Testis (tissue), 3 donors: Measurements from ENCODE around the gene GLI2. TPM values are rescaled to one million over a fixed set of nuclear protein-coding genes. Genes with fewer than 3 reads are reported as not detected.
A peak's percentile ranks its signal among the peaks of the same experiment; 100 is the strongest.

Experiments used
- DNase-seq: peaks from one replicate; pipeline ENCODE4 v3.0.0-alpha.2; 2019
- H3K27ac ChIP-seq, 2 donors: fragments of 200-600 bp; sonication (generic); one replicate each; pipeline ENCODE4 v1.5.1; 2019
- H3K27me3 ChIP-seq: fragments of 200-600 bp; sonication (generic); one replicate; pipeline ENCODE4 v1.5.1; 2019
- H3K36me3 ChIP-seq: fragments of 200-600 bp; sonication (generic); one replicate; pipeline ENCODE4 v1.5.1; 2017; ENCODE audit warnings: low read depth; ENCODE audit errors: missing control alignments
- H3K4me1 ChIP-seq: fragments of 200-600 bp; sonication (generic); one replicate; pipeline ENCODE4 v1.5.1; 2019
- H3K4me3 ChIP-seq, 2 donors: fragments of 200-600 bp; sonication (generic); one replicate each; pipeline ENCODE4 v1.5.1; 2017 to 2019
- H3K9me3 ChIP-seq: fragments of 200-600 bp; sonication (generic); one replicate; pipeline ENCODE4 v1.5.1; 2017
- POLR2A ChIP-seq: fragments of 450-650 bp; IDR thresholded peaks from one replicate; pipeline ENCODE4 v1.6.1; 2017; ENCODE audit warnings: antibody characterized with exemption, mild to moderate bottlenecking, moderate library complexity
- WGBS, 2 donors: methylation state at CpG; one replicate each; pipeline ENCODE4 v1.1.5; 2018; 5-methylcytosine and 5-hydroxymethylcytosine counted together
- intact Hi-C: fragments of 100-400 bp; cut with DNase I; formaldehyde crosslinking; loops from one replicate; pipeline ENCODE4 v1.15.1; 2023; ENCODE audit warnings: low total_unique reads
- polyA plus RNA-seq: library from polyadenylated mRNA; stranded (reverse); fragments of 350-450 nt; fragmentation: Illumina TruSeq; extraction: RNeasy Lipid Tissue Mini Kit (QIAGEN cat#74804); gene quantifications from one replicate; pipeline ENCODE4 v1.2.3, GENCODE V29; 2014; ENCODE audit warnings: low read depth, low replicate concordance; ENCODE audit not compliant: insufficient read depth
- total RNA-seq, 2 donors: library from RNA; depleted of rRNA; stranded (reverse); fragments of >200 nt; gene quantifications; one replicate each; pipeline ENCODE4 v1.2.3, GENCODE V29; 2016
- TF ChIP-seq, protein P1 (sequence below), 3 experiments: fragments of 450-650 bp in 2 of 3; fragments of 200-600 bp in 1 of 3; sonication (generic) in 1 of 3; IDR thresholded peaks; one replicate each; pipeline ENCODE4 v1.5.1; 2016 to 2019; ENCODE audit warnings: antibody characterized with exemption in 3 of 3, mild to moderate bottlenecking in 2 of 3, moderate library complexity in 1 of 3

GLI2 gene
- total and polyA plus RNA-seq, 3 donors from 2014 or later: 5.1 to 21.4 (median 16.5) TPM

DNA sequence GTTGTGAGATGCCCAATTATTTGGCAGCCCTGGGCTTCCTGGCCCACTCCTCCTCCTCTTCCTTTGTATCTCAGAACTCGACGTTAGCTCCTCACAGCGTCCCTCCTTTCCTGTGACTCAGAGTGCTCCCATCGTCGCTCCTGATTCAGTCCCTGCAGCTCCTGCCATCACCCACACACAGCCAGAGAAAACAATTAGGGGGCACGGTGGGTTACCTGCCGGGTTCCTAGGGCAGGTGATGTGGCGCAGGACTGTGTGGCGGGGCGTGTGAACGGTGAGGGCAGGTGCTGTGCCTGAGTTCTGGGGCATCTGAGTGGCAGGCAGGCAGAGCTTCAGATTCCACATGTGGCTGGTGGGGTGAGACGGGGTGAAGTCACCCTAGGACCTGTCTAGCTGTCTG, 42.6 kb downstream of the GLI2 start:
- H3K27ac ChIP-seq: no peak overlapping the region
- H3K9me3 ChIP-seq: no peaks in the 10 kb centered on the region
- no peaks in the 10 kb centered on the region for H3K36me3 ChIP-seq
- no peak for DNase-seq
- 71 to 79% methylated on average over 9 to 12 of the region's 12 CpGs for WGBS, 2 donors
- intact Hi-C loops: no loop called here
- H3K27me3 ChIP-seq: no peaks in the 10 kb centered on the region
- no peak overlapping the region for H3K4me3 ChIP-seq
- H3K4me1 ChIP-seq: peaks cover 23% of the 10 kb centered on the region
- TF ChIP-seq POLR2A: no peak
- TF ChIP-seq, protein P1, sequence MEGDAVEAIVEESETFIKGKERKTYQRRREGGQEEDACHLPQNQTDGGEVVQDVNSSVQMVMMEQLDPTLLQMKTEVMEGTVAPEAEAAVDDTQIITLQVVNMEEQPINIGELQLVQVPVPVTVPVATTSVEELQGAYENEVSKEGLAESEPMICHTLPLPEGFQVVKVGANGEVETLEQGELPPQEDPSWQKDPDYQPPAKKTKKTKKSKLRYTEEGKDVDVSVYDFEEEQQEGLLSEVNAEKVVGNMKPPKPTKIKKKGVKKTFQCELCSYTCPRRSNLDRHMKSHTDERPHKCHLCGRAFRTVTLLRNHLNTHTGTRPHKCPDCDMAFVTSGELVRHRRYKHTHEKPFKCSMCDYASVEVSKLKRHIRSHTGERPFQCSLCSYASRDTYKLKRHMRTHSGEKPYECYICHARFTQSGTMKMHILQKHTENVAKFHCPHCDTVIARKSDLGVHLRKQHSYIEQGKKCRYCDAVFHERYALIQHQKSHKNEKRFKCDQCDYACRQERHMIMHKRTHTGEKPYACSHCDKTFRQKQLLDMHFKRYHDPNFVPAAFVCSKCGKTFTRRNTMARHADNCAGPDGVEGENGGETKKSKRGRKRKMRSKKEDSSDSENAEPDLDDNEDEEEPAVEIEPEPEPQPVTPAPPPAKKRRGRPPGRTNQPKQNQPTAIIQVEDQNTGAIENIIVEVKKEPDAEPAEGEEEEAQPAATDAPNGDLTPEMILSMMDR (IDR thresholded peaks at IDR 0.05): no peak

DNA sequence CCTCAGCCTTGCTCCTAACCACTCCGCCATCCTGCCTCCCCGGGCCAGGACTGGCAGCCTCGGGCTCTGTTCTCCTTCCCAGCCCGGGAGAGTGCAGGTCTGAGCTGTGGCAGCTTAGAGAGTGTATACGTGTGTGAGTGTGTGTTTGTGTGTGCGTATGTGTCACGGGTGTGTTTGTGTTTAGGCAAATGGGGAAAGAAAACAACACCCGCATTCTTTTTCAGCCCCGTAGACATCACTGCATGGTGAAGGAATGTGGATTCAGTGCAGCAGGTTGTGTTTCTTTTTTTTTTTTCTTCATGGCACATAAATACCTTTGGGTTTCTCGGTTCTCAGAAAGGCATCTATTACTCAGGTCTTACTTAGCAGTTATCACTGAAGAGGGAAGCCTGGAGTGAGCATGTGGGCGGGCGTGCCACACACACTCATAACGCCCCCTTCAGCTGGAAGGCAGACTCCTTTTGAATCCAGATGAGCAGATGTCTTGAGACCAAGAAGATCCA, 44.2 kb downstream of the GLI2 start:
- H3K4me3 ChIP-seq: no peak overlapping the region
- peak overlapping the region in 1 of 2 donors; percentile 24 for H3K27ac ChIP-seq
- TF ChIP-seq POLR2A: no peak
- TF ChIP-seq, protein P1 (IDR thresholded peaks at IDR 0.05): no peak
- no peaks in the 10 kb centered on the region for H3K27me3 ChIP-seq
- H3K36me3 ChIP-seq: no peaks in the 10 kb centered on the region
- H3K4me1 ChIP-seq: peaks cover 32% of the 10 kb centered on the region
- DNase-seq: peak; percentile 63
- H3K9me3 ChIP-seq: no peaks in the 10 kb centered on the region
- intact Hi-C loops: no loop called here
- WGBS, 2 donors: 51 to 54% methylated on average over 13 of the region's 13 CpGs

DNA sequence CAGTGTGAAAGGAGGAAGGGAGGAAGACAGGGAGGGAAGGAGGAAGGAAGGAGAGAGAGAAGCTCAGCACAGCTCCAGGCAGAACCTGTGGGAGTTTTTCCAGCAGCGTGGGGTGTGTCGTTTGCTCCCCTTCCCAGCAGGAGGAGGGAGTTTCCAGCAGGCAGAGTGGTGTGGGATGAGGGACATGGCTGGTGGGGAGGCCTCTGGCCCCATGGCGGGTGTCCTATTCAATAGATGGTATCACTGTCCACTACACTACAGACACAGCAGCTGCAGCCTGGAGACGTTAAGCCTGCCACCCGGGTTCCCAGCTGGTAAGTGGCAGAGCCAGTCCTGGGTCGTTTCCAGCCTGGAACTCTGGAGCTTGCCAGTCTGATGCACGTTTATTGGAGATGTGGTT, 44.7 kb downstream of the GLI2 start:
- Histone ChIP-seq H3K27me3 (no peaks in the 10 kb centered on the region), H3K9me3 (no peaks in the 10 kb centered on the region), H3K4me3 (no peak overlapping the region), H3K27ac (peak overlapping the region in 1 of 2 donors; percentile 24), H3K4me1 (peaks cover 32% of the 10 kb centered on the region), H3K36me3 (no peaks in the 10 kb centered on the region)
- 48 to 59% methylated on average over 6 to 7 of the region's 7 CpGs for WGBS, 2 donors
- intact Hi-C loops: no loop called here
- TF ChIP-seq, protein P1 (IDR thresholded peaks at IDR 0.05): no peak
- no peak for TF ChIP-seq POLR2A
- DNase-seq: peak; percentile 51

DNA sequence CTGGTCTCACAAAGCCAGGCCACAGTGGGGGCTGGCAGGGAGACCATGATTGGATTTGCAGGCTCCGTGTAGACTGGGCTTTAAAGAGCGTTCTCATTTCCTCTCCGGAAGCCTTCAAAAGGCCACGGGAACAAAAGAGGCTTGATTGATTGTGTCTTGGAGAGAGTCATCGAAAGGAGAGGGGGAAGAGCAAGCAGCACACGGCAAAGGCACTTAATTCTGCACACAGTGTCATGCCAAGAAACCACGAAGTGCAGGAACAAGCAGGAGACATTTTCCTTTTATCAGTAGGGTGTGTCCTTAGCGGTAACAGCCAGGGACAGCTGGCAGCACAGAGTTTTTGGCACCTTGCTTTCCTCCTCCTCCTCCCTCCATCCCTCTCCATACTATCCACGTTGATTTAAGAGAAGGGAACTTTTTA, 47.7 kb downstream of the GLI2 start:
- intact Hi-C loops: no loop called here
- WGBS, 2 donors: 14 to 44% methylated on average over 9 of the region's 9 CpGs
- H3K4me3 ChIP-seq: no peak overlapping the region

More for the DNA sequence above, 47.7 kb downstream of the GLI2 start:
- TF ChIP-seq POLR2A: no peak
- TF ChIP-seq, protein P1 (IDR thresholded peaks at IDR 0.05): no peak
- Histone ChIP-seq H3K27ac (peak overlapping the region in 1 of 2 donors; percentile 10), H3K4me1 (peaks cover 44% of the 10 kb centered on the region), H3K36me3 (no peaks in the 10 kb centered on the region), H3K9me3 (no peaks in the 10 kb centered on the region), H3K27me3 (no peaks in the 10 kb centered on the region)
- no peak for DNase-seq
